ENCODE results near the gene GPR22. TPM values are rescaled to one million over a fixed set of nuclear protein-coding genes. Genes with fewer than 3 reads are reported as not detected.

The GPR22 gene
- total RNA-seq, 1 experiment from 2014 or later, result not detected

DNA sequence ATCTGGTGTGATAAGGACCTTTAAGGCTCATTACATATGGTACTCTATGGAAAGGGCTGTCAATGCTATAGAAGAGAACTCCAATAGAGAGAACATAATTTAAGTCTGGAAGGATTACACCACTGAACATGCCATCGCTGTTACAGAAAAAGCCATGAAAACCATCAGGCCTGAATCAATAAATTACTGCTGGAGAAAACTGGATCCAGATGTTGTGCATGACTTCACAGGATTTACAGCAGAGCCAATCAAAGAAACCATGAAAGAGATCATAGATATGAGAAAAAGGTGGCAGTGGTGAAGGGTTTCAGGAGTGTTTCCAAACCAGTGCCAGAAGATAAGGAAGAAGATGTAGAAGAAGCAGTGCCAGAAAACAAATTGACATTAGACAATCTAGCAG lies 18.9 kb upstream of the GPR22 start:
- ChIA-PET CTCF (no interaction called here), POLR2A (no interaction called here)
- H3K9me3 ChIP-seq (ENCODE audit: control insufficient read depth, insufficient read depth, low read depth, low read length), result no peaks in the 10 kb centered on the region
- ATAC-seq (no peak), DNase-seq (ENCODE audit: low read depth, low spot score) (no peak)
- intact Hi-C loops (cut with micrococcal nuclease; ENCODE audit: unreplicated experiment), result no loop called here
- no peaks in the 10 kb centered on the region for H3K4me1 ChIP-seq (ENCODE audit: control insufficient read depth, insufficient read depth, low read length)
- in situ Hi-C loops (cut with HindIII; ENCODE audit: low pct_unique_long_range_greater_than_20kb, low sequenced_read_pairs), result no loop called here
- no TSS peak for BruUV-seq (replicated peaks)
- H3K4me3 ChIP-seq (ENCODE audit: low read depth in 2 of 2, low read length in 2 of 2), result no peak overlapping the region
- no peaks in the 10 kb centered on the region for H3K27me3 ChIP-seq (ENCODE audit: control insufficient read depth, insufficient read depth, low read length)
- H3K36me3 ChIP-seq (ENCODE audit: control insufficient read depth, insufficient read depth, low read length), result no peaks in the 10 kb centered on the region
- H3K27ac ChIP-seq (ENCODE audit: low read length), result no peak overlapping the region
- TF ChIP-seq, protein P1, sequence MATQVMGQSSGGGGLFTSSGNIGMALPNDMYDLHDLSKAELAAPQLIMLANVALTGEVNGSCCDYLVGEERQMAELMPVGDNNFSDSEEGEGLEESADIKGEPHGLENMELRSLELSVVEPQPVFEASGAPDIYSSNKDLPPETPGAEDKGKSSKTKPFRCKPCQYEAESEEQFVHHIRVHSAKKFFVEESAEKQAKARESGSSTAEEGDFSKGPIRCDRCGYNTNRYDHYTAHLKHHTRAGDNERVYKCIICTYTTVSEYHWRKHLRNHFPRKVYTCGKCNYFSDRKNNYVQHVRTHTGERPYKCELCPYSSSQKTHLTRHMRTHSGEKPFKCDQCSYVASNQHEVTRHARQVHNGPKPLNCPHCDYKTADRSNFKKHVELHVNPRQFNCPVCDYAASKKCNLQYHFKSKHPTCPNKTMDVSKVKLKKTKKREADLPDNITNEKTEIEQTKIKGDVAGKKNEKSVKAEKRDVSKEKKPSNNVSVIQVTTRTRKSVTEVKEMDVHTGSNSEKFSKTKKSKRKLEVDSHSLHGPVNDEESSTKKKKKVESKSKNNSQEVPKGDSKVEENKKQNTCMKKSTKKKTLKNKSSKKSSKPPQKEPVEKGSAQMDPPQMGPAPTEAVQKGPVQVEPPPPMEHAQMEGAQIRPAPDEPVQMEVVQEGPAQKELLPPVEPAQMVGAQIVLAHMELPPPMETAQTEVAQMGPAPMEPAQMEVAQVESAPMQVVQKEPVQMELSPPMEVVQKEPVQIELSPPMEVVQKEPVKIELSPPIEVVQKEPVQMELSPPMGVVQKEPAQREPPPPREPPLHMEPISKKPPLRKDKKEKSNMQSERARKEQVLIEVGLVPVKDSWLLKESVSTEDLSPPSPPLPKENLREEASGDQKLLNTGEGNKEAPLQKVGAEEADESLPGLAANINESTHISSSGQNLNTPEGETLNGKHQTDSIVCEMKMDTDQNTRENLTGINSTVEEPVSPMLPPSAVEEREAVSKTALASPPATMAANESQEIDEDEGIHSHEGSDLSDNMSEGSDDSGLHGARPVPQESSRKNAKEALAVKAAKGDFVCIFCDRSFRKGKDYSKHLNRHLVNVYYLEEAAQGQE (IDR thresholded peaks at IDR 0.05; ENCODE audit: insufficient read depth in 1 of 2, low read depth in 2 of 2, low read length in 1 of 2), result no peak
- TF ChIP-seq, protein P2, sequence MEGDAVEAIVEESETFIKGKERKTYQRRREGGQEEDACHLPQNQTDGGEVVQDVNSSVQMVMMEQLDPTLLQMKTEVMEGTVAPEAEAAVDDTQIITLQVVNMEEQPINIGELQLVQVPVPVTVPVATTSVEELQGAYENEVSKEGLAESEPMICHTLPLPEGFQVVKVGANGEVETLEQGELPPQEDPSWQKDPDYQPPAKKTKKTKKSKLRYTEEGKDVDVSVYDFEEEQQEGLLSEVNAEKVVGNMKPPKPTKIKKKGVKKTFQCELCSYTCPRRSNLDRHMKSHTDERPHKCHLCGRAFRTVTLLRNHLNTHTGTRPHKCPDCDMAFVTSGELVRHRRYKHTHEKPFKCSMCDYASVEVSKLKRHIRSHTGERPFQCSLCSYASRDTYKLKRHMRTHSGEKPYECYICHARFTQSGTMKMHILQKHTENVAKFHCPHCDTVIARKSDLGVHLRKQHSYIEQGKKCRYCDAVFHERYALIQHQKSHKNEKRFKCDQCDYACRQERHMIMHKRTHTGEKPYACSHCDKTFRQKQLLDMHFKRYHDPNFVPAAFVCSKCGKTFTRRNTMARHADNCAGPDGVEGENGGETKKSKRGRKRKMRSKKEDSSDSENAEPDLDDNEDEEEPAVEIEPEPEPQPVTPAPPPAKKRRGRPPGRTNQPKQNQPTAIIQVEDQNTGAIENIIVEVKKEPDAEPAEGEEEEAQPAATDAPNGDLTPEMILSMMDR (IDR thresholded peaks at IDR 0.05), result no peak
- TF ChIP-seq POLR2AphosphoS5 (IDR thresholded peaks at IDR 0.05; ENCODE audit: low read depth, low read length) (no peak), SIN3A (IDR thresholded peaks at IDR 0.05; ENCODE audit: borderline replicate concordance, insufficient read depth, low read depth, low read length) (no peak), TCF7L2 (IDR thresholded peaks at IDR 0.05; ENCODE audit: low read depth, low read length) (no peak)

DNA sequence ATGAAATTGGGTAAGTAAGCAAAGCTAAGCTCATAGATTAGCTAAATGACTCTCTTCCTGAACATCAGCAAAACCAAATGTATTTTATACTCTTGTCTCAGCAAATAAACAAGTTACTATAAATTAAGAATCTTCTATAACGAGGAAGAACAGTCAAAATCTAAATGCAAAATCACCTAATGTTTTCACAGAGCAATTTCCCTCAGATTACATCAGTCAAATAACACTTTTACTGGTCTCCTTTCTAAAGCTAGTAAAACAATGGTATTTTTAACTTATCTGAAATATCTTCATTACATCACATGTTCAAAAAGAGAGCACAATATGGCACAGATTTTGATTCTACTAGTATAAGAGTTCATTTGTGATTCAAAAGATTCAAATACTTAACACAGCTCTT lies 16.5 kb upstream of the GPR22 start:
- DNase-seq (ENCODE audit: low read depth, low spot score), result no peak
- no peak for TF ChIP-seq SIN3A (IDR thresholded peaks at IDR 0.05; ENCODE audit: borderline replicate concordance, insufficient read depth, low read depth, low read length)
- no peak for TF ChIP-seq TCF7L2 (IDR thresholded peaks at IDR 0.05; ENCODE audit: low read depth, low read length)
- TF ChIP-seq, protein P1 (IDR thresholded peaks at IDR 0.05; ENCODE audit: insufficient read depth in 1 of 2, low read depth in 2 of 2, low read length in 1 of 2), result no peak
- TF ChIP-seq POLR2AphosphoS5 (IDR thresholded peaks at IDR 0.05; ENCODE audit: low read depth, low read length), result no peak
- TF ChIP-seq, protein P2 (IDR thresholded peaks at IDR 0.05), result no peak
- no TSS peak for BruUV-seq (replicated peaks)
- Histone ChIP-seq H3K9me3 (ENCODE audit: control insufficient read depth, insufficient read depth, low read depth, low read length) (no peaks in the 10 kb centered on the region), H3K4me1 (ENCODE audit: control insufficient read depth, insufficient read depth, low read length) (no peaks in the 10 kb centered on the region), H3K36me3 (ENCODE audit: control insufficient read depth, insufficient read depth, low read length) (no peaks in the 10 kb centered on the region), H3K4me3 (ENCODE audit: low read depth in 2 of 2, low read length in 2 of 2) (no peak overlapping the region), H3K27ac (ENCODE audit: low read length) (no peak overlapping the region), H3K27me3 (ENCODE audit: control insufficient read depth, insufficient read depth, low read length) (no peaks in the 10 kb centered on the region)
- ChIA-PET CTCF (no interaction called here), POLR2A (no interaction called here)
- in situ Hi-C loops (cut with HindIII; ENCODE audit: low pct_unique_long_range_greater_than_20kb, low sequenced_read_pairs) (no loop called here), intact Hi-C loops (cut with micrococcal nuclease; ENCODE audit: unreplicated experiment) (no loop called here)
- no peak for ATAC-seq

Measured in Panc1 (cell line).